Upper lobe of left lung (tissue), 6 donors: ENCODE measurements around the gene SELPLG. TPM values are rescaled to one million over a fixed set of nuclear protein-coding genes. Genes with fewer than 3 reads are reported as not detected.

Source experiments
- ATAC-seq, 2 donors: fragments of 200-7000 bp; cut with Tn5 transposase; one replicate each; pipeline ENCODE4 v1.9.1; 2022; ENCODE audit warnings: mild to moderate bottlenecking in 2 of 2, moderate library complexity in 2 of 2; ENCODE audit not compliant: low FRiP score in 2 of 2
- DNase-seq, 2 donors: peaks; one replicate each; pipeline ENCODE4 v3.0.0-alpha.2; 2019 to 2020
- H3K27ac ChIP-seq, 4 donors: fragments of 200-600 bp; sonication (generic); one replicate each; pipeline ENCODE4 v1.5.1; 2016 to 2019
- H3K27me3 ChIP-seq, 4 donors: fragments of 200-600 bp; sonication (generic); one replicate each; pipeline ENCODE4 v1.5.1; 2017 to 2019
- H3K36me3 ChIP-seq, 4 donors: fragments of 200-600 bp; sonication (generic); one replicate each; pipeline ENCODE4 v1.5.1; 2016 to 2019
- H3K4me1 ChIP-seq, 4 donors: fragments of 200-600 bp; sonication (generic); one replicate each; pipeline ENCODE4 v1.5.1; 2018 to 2019
- H3K4me3 ChIP-seq, 4 donors: fragments of 200-600 bp; sonication (generic); one replicate each; pipeline ENCODE4 v1.5.1; 2017 to 2019; ENCODE audit warnings: mild to moderate bottlenecking in 2 of 4, moderate library complexity in 1 of 4
- H3K9me3 ChIP-seq, 4 donors: fragments of 200-600 bp; sonication (generic); one replicate each; pipeline ENCODE4 v1.5.1; 2018 to 2019
- CTCF ChIP-seq, 6 experiments: fragments of 450-650 bp in 4 of 6; fragments of 200-600 bp in 2 of 6; sonication (generic) in 2 of 6; IDR thresholded peaks; one replicate each; pipeline ENCODE4 v1.5.1; 2016 to 2019; ENCODE audit warnings: antibody characterized with exemption in 6 of 6
- EP300 ChIP-seq, 4 donors: sonication (generic); formaldehyde crosslinking; IDR thresholded peaks; one replicate each; pipeline ENCODE4 v1.5.1; 2017; ENCODE audit warnings: antibody characterized with exemption in 4 of 4, control low read depth in 2 of 4
- POLR2A ChIP-seq, 4 donors: fragments of 450-650 bp; IDR thresholded peaks; one replicate each; pipeline ENCODE4 v1.5.1; 2016 to 2017; ENCODE audit warnings: antibody characterized with exemption in 4 of 4, mild to moderate bottlenecking in 2 of 4
- POLR2AphosphoS5 ChIP-seq, 2 donors: sonication (generic); formaldehyde crosslinking; IDR thresholded peaks; one replicate each; pipeline ENCODE4 v1.5.1; 2017; ENCODE audit warnings: antibody characterized with exemption in 2 of 2
- WGBS, 2 donors: methylation state at CpG; one replicate each; pipeline ENCODE4 v1.1.5; 2017 to 2018; 5-methylcytosine and 5-hydroxymethylcytosine counted together
- small RNA-seq, 4 donors: library from RNA; depleted of rRNA; stranded (forward); fragments of <200 nt; gene quantifications; one replicate each; pipeline ENCODE3, GENCODE V24; 2016
- total RNA-seq, 6 donors: library from RNA; depleted of rRNA in 4 of 6; stranded (reverse); fragments of >200 nt in 4 of 6; gene quantifications; one replicate each; pipeline versions ENCODE4 v1.1.0 to v1.2.1, GENCODE V29; 2016 to 2021
- donor health status: DM: no; HTN: no; CAD: no; lungs with moderate emphysema.
- donor health status: DM: no; HTN: yes; CAD: no; lungs with severe emphysema.

The SELPLG gene
- total RNA-seq, 6 donors from 2014 or later: 25.2 to 71.4 (median 42.5) TPM

GRCh38 chr12:108572166-108572790 lies 61.4 kb downstream of the SELPLG start:
- Histone ChIP-seq H3K9me3 (no peaks in the 10 kb centered on the region), H3K36me3 (peaks cover 10 to 29% (median 22%) of the 10 kb centered on the region in 4 donors), H3K27ac (no peak overlapping the region), H3K27me3 (no peaks in the 10 kb centered on the region), H3K4me1 (peaks cover 3 to 11% (median 4%) of the 10 kb centered on the region in 4 donors), H3K4me3 (no peak overlapping the region)
- TF ChIP-seq POLR2A (IDR thresholded peaks at IDR 0.05): no peak
- no peak for TF ChIP-seq POLR2AphosphoS5 (IDR thresholded peaks at IDR 0.05)
- no peak for TF ChIP-seq EP300 (IDR thresholded peaks at IDR 0.05)
- TF ChIP-seq CTCF (IDR thresholded peaks at IDR 0.05): no peak
- DNase-seq (no peak), ATAC-seq (no peak)
- WGBS, 2 donors: 80 to 85% methylated on average over 6 to 8 of the region's 8 CpGs

Small RNA genes within 50 kb of the gene (small RNA-seq; reads per million reads assigned to genes)
- 0 reads per million in 4 donors for gene RNU7-169P

Other genes with a start within 250 kb of the SELPLG start
- gene FICD, start 118.6 kb downstream of the SELPLG start, total RNA-seq: 10 to 100 TPM in 4 of 6 donors, 1 to 10 TPM in 2; 6.5 to 15.3 (median 12.2) TPM
- gene SART3, start 72.7 kb downstream of the SELPLG start, total RNA-seq: 100 to 1,000 TPM in 1 of 6 donors, 10 to 100 TPM in 5; 36.9 to 235 (median 63.9) TPM
- gene ISCU, start 71.3 kb downstream of the SELPLG start, total RNA-seq: 100 to 1,000 TPM; 130 to 192 (median 152) TPM
- gene TMEM119, start 35.8 kb downstream of the SELPLG start, total RNA-seq: 10 to 100 TPM in 5 of 6 donors, 1 to 10 TPM in 1; 1.5 to 50.7 (median 20.5) TPM
- 100 to 1,000 TPM; 154 to 297 (median 223) TPM for gene CORO1C, start 97.6 kb upstream of the SELPLG start, total RNA-seq
- 10 to 100 TPM; 23.9 to 66.0 (median 43.8) TPM for gene SSH1, start 223.7 kb upstream of the SELPLG start, total RNA-seq
- not detected for gene DAO, start 246.2 kb upstream of the SELPLG start, total RNA-seq